ENCODE results near the gene MAP2K5. TPM values are rescaled to one million over a fixed set of nuclear protein-coding genes. Genes with fewer than 3 reads are reported as not detected.

Gene MAP2K5
- polyA plus RNA-seq, 2 of the 4 experiments (the other 2 are of a cell fraction): 7.8 to 11.0 TPM

DNA sequence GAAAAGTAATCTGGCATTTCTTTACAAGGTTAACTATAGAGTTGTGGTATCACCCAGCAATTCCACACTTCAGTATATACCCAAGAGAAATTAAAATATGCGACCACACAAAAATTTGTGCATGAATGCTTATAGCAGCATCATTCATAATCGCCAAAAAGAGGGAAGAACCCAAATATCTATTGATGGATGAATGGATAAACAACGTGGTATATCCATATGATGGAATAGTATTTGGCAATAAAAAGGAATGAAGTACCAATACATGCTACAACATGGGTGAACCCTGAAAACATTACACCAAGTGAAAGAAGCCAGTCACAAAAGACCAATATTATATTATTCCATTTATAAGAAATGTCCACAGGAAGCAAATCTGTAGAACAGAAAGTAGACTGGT, 274.2 kb downstream of the MAP2K5 start:
- H3K4me3 ChIP-seq: no peak overlapping the region
- H3K9me3 ChIP-seq: no peaks in the 10 kb centered on the region
- ChIA-PET POLR2A (no interaction called here), CTCF (no interaction called here)
- TF ChIP-seq MAZ (IDR thresholded peaks at IDR 0.05; ENCODE audit: borderline replicate concordance, low read depth, low read length): no peak
- TF ChIP-seq KDM5A (IDR thresholded peaks at IDR 0.05): no peak
- no peak for TF ChIP-seq RARB (CRISPR knock-in tag; IDR thresholded peaks at IDR 0.05)
- TF ChIP-seq PHF8 (IDR thresholded peaks at IDR 0.05; ENCODE audit: borderline replicate concordance, low read depth): no peak
- no peak for TF ChIP-seq JUNB (IDR thresholded peaks at IDR 0.05)
- no peak for TF ChIP-seq POLR2A (IDR thresholded peaks at IDR 0.05; ENCODE audit: low read length)
- TF ChIP-seq ZNF302 (CRISPR knock-in tag; IDR thresholded peaks at IDR 0.05): no peak
- no peak for TF ChIP-seq MAFK (IDR thresholded peaks at IDR 0.05; ENCODE audit: partially characterized antibody)
- FAIRE-seq: no peak
- H3K4me1 ChIP-seq: no peaks in the 10 kb centered on the region
- ATAC-seq: no peak
- 28% methylated on average over 3 of the region's 3 CpGs for WGBS (ENCODE audit: missing lambda C conversion rate)
- H3K4me2 ChIP-seq: no peak overlapping the region
- H3K27ac ChIP-seq: no peak overlapping the region
- DNase-seq (ENCODE audit: low read depth in 1 of 2, low spot score in 1 of 2): no peak

GRCh38 chr15:67818464-67818863, 276.0 kb downstream of the MAP2K5 start:
- DNase-seq (ENCODE audit: low read depth in 1 of 2, low spot score in 1 of 2): no peak
- Histone ChIP-seq H3K9me3 (no peaks in the 10 kb centered on the region), H3K4me1 (no peaks in the 10 kb centered on the region), H3K4me3 (no peak overlapping the region), H3K4me2 (no peak overlapping the region), H3K27ac (no peak overlapping the region)
- TF ChIP-seq HOXB5 (CRISPR knock-in tag; IDR thresholded peaks at IDR 0.05) (no peak), ESRRA (IDR thresholded peaks at IDR 0.05; ENCODE audit: borderline replicate concordance, low read length) (no peak), POLR2A (IDR thresholded peaks at IDR 0.05; ENCODE audit: low read length) (no peak), FOSL2 (IDR thresholded peaks at IDR 0.05) (no peak), FOSL2 (CRISPR knock-in tag; IDR thresholded peaks at IDR 0.05) (no peak), ZC3H11A (IDR thresholded peaks at IDR 0.05) (no peak), TP53 (CRISPR knock-in tag; IDR thresholded peaks at IDR 0.05) (no peak), USF2 (IDR thresholded peaks at IDR 0.05) (no peak), HDAC2 (IDR thresholded peaks at IDR 0.05) (no peak), RFX5 (IDR thresholded peaks at IDR 0.05) (no peak), NPAS2 (CRISPR knock-in tag; IDR thresholded peaks at IDR 0.05; ENCODE audit: borderline replicate concordance) (no peak), POLR2AphosphoS2 (conservative IDR thresholded peaks at IDR 0.05; ENCODE audit: low read length) (no peak), MYC (IDR thresholded peaks at IDR 0.05; ENCODE audit: borderline replicate concordance, low read length) (no peak)
- TF ChIP-seq, protein P1, sequence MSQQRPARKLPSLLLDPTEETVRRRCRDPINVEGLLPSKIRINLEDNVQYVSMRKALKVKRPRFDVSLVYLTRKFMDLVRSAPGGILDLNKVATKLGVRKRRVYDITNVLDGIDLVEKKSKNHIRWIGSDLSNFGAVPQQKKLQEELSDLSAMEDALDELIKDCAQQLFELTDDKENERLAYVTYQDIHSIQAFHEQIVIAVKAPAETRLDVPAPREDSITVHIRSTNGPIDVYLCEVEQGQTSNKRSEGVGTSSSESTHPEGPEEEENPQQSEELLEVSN (IDR thresholded peaks at IDR 0.05; ENCODE audit: borderline replicate concordance, low read depth): no peak
- ChIA-PET CTCF (interaction anchor here (0.9 to 1.2 kb wide), 4 partner anchors 9 to 1213 kb away, joined by 3 to 4 read pairs (median 3); no protein-coding TSS in a partner anchor), POLR2A (no interaction called here)
- no peak for ATAC-seq
- WGBS (ENCODE audit: missing lambda C conversion rate): 56% methylated on average over 3 of the region's 3 CpGs
- no peak for FAIRE-seq

DNA sequence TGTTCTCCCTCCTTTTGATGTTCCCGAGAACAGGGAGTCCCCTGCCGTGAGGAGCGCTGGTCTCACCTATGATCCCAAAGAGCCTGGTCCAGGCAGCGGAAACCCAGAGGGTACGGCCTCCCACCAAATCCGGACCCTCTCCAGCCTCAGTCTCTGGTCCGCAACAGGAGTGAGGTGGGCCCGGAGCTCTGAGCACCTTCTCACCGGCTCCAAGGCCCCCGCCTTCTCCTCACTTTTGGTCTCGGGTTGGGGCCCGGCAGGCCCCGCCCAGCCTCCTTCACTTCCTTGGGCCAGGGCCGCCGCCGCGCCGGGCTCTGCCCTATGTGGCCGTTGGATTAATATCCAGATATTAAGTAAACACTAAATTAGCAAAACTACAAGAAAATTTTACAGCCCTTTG, 277.1 kb downstream of the MAP2K5 start:
- H3K27ac ChIP-seq: no peak overlapping the region
- WGBS (ENCODE audit: missing lambda C conversion rate): 74% methylated on average over 19 of the region's 19 CpGs
- peaks cover 11% of the 10 kb centered on the region; the same call in 2 of the 3 replicates for H3K4me1 ChIP-seq
- no peaks in the 10 kb centered on the region for H3K9me3 ChIP-seq
- ATAC-seq (no peak), FAIRE-seq (no peak), DNase-seq (ENCODE audit: low read depth in 1 of 2, low spot score in 1 of 2) (no peak)
- CTCF ChIA-PET: interaction anchor here (1.1 kb wide), 1 partner anchor 16 kb away, joined by 4 read pairs; no protein-coding TSS in a partner anchor
- no peak overlapping the region for H3K4me2 ChIP-seq
- POLR2A ChIA-PET: no interaction called here
- H3K4me3 ChIP-seq: no peak overlapping the region
- TF ChIP-seq, protein P2, sequence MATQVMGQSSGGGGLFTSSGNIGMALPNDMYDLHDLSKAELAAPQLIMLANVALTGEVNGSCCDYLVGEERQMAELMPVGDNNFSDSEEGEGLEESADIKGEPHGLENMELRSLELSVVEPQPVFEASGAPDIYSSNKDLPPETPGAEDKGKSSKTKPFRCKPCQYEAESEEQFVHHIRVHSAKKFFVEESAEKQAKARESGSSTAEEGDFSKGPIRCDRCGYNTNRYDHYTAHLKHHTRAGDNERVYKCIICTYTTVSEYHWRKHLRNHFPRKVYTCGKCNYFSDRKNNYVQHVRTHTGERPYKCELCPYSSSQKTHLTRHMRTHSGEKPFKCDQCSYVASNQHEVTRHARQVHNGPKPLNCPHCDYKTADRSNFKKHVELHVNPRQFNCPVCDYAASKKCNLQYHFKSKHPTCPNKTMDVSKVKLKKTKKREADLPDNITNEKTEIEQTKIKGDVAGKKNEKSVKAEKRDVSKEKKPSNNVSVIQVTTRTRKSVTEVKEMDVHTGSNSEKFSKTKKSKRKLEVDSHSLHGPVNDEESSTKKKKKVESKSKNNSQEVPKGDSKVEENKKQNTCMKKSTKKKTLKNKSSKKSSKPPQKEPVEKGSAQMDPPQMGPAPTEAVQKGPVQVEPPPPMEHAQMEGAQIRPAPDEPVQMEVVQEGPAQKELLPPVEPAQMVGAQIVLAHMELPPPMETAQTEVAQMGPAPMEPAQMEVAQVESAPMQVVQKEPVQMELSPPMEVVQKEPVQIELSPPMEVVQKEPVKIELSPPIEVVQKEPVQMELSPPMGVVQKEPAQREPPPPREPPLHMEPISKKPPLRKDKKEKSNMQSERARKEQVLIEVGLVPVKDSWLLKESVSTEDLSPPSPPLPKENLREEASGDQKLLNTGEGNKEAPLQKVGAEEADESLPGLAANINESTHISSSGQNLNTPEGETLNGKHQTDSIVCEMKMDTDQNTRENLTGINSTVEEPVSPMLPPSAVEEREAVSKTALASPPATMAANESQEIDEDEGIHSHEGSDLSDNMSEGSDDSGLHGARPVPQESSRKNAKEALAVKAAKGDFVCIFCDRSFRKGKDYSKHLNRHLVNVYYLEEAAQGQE (IDR thresholded peaks at IDR 0.05): no peak
- TF ChIP-seq ATOH8 (CRISPR knock-in tag; IDR thresholded peaks at IDR 0.05; ENCODE audit: low read depth) (no peak), JUNB (IDR thresholded peaks at IDR 0.05) (no peak), EHMT2 (IDR thresholded peaks at IDR 0.05; ENCODE audit: low read depth) (no peak), PHF8 (IDR thresholded peaks at IDR 0.05; ENCODE audit: borderline replicate concordance, low read depth) (no peak), RFX5 (IDR thresholded peaks at IDR 0.05) (no peak), FOXS1 (CRISPR knock-in tag; IDR thresholded peaks at IDR 0.05) (no peak), KDM1A (IDR thresholded peaks at IDR 0.05; ENCODE audit: low read depth) (no peak), JUN (IDR thresholded peaks at IDR 0.05) (no peak), TP53 (CRISPR knock-in tag; IDR thresholded peaks at IDR 0.05) (no peak), NPAS2 (CRISPR knock-in tag; IDR thresholded peaks at IDR 0.05; ENCODE audit: borderline replicate concordance) (no peak), ESRRA (IDR thresholded peaks at IDR 0.05; ENCODE audit: borderline replicate concordance, low read length) (no peak), HMGXB4 (CRISPR knock-in tag; IDR thresholded peaks at IDR 0.05; ENCODE audit: borderline replicate concordance) (no peak)
